Panc1 (cell line): ENCODE measurements around the gene TMSB15C. TPM values are rescaled to one million over a fixed set of nuclear protein-coding genes. Genes with fewer than 3 reads are reported as not detected.
"Not testable (repeated sequence)": the region's sequence is repeated elsewhere in the genome, so short reads cannot be mapped to it uniquely, and the experiment has no call there.

Experiments used
- ATAC-seq: fragments of 200-7000 bp; cut with Tn5 transposase; 2 replicates; pipeline ENCODE4 v1.9.1; 2020; ENCODE audit warnings: mild to moderate bottlenecking, moderate library complexity
- BruUV-seq: library from RNA; stranded (reverse); fragments of 400-500 nt; replicated peaks from 2 replicates; lab custom pipeline; 2021; lab: Mats Ljungman, UMichigan
- CTCF ChIA-PET: fragments of 300-600 bp; sonication (Branson Sonifier 250); formaldehyde crosslinking; loops from one replicate; lab custom pipeline; 2022; ENCODE audit warnings: antibody characterized with exemption; lab: Charles Lee
- POLR2A ChIA-PET: fragments of 300-600 bp; sonication (Branson Sonifier 250); formaldehyde crosslinking; loops from one replicate; lab custom pipeline; 2022; ENCODE audit warnings: antibody characterized with exemption; lab: Charles Lee
- DNase-seq: peaks from one replicate; pipeline ENCODE4 v3.0.0-alpha.2; 2010; ENCODE audit warnings: low read depth, low spot score
- H3K27ac ChIP-seq: 2 replicates; pipeline ENCODE4 v1.5.1; 2011; ENCODE audit warnings: mild to moderate bottlenecking, low read length, inconsistent platforms
- H3K27me3 ChIP-seq: fragments of 200-500 bp; sonication (Bioruptor generic); 2 replicates; pipeline ENCODE4 v1.6.0; 2014; ENCODE audit warnings: low read length, inconsistent platforms; ENCODE audit not compliant: control insufficient read depth, insufficient read depth
- H3K36me3 ChIP-seq: fragments of 200-500 bp; sonication (Bioruptor generic); 2 replicates; pipeline ENCODE4 v1.5.1; 2014; ENCODE audit warnings: inconsistent platforms, mild to moderate bottlenecking, low read length, moderate library complexity; ENCODE audit not compliant: control insufficient read depth, insufficient read depth
- H3K4me1 ChIP-seq: 2 replicates; pipeline ENCODE4 v1.5.1; 2011; ENCODE audit warnings: inconsistent platforms, mild to moderate bottlenecking, low read length, moderate library complexity; ENCODE audit not compliant: control insufficient read depth, insufficient read depth
- H3K4me3 ChIP-seq, 2 experiments: 2 replicates each; pipeline ENCODE4 v1.5.1; 2011 to 2012; ENCODE audit warnings: low read depth in 2 of 2, low read length in 2 of 2, mild to moderate bottlenecking in 2 of 2, inconsistent platforms in 1 of 2, moderate library complexity in 1 of 2
- H3K9me3 ChIP-seq: fragments of 200-500 bp; sonication (Bioruptor generic); 2 replicates; pipeline ENCODE4 v1.5.1; 2014; ENCODE audit warnings: low read depth, mild to moderate bottlenecking, inconsistent platforms, low read length, moderate library complexity; ENCODE audit not compliant: control insufficient read depth, insufficient read depth
- POLR2AphosphoS5 ChIP-seq: IDR thresholded peaks from 2 replicates; pipeline ENCODE4 v1.6.1; 2012; ENCODE audit warnings: mild to moderate bottlenecking, low read depth, low read length, moderate library complexity
- SIN3A ChIP-seq: IDR thresholded peaks from 2 replicates; pipeline ENCODE4 v1.6.1; 2012; ENCODE audit warnings: low read depth, mild to moderate bottlenecking, low read length, moderate library complexity, borderline replicate concordance; ENCODE audit not compliant: insufficient read depth
- in situ Hi-C: cut with HindIII; loops from 2 replicates; pipeline ENCODE4 v1.10.0; 2016; ENCODE audit warnings: low sequenced_read_pairs, low pct_unique_long_range_greater_than_20kb
- intact Hi-C: fragments of 100-400 bp; cut with micrococcal nuclease; formaldehyde crosslinking; loops from one replicate; pipeline ENCODE4 v1.10.0; 2022; ENCODE audit not compliant: unreplicated experiment
- total RNA-seq: library from RNA; stranded (reverse); gene quantifications from one replicate; pipeline ENCODE4 v1.2.1, GENCODE V29; 2021; ENCODE audit not compliant: unreplicated experiment
- TF ChIP-seq, protein P1 (sequence below): fragments of 450-650 bp; IDR thresholded peaks from 2 replicates; pipeline ENCODE4 v1.5.1; 2017; ENCODE audit warnings: mild to moderate bottlenecking

The TMSB15C gene
- total RNA-seq, 1 experiment from 2014 or later, result 2.1 TPM

DNA sequence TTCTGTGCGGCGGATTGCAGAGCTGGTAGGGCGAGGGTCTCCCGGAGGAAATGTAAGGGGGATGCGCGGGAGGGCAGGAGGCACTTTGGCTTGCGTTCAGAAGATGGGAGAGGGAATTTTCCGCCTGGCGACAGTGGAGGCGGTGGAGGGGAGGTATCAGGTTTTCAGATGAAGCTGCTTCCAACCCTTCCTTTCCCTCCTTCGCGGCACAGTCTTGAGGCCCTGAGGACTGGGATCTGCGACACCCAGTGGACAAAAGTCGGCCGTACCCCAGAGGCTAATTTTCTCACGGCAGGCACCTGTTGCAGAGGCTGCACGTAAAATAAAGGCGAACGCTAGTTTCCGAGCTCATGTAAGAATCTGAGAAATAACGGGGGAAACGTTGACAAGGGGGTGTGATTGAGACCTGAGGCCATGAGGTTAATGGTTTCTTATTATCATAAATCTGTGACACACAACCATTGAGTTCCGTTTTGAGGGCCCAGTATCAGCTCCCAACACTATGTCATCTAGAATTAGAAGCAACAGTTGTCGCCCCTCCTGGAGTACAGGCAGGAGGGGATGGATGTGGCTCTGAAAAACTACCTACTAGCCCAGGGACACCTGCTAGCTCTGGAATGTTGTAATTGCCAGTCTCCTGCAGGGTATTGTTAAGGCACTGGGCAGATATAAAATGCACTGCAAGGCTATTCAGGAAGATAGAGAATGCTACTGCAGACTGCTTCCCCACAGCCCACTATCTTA is 37.4 kb upstream of the TMSB15C start:
- peak overlapping the region; percentile 60 to 71 for H3K4me3 ChIP-seq
- no peak for TF ChIP-seq POLR2AphosphoS5
- TF ChIP-seq, protein P1, sequence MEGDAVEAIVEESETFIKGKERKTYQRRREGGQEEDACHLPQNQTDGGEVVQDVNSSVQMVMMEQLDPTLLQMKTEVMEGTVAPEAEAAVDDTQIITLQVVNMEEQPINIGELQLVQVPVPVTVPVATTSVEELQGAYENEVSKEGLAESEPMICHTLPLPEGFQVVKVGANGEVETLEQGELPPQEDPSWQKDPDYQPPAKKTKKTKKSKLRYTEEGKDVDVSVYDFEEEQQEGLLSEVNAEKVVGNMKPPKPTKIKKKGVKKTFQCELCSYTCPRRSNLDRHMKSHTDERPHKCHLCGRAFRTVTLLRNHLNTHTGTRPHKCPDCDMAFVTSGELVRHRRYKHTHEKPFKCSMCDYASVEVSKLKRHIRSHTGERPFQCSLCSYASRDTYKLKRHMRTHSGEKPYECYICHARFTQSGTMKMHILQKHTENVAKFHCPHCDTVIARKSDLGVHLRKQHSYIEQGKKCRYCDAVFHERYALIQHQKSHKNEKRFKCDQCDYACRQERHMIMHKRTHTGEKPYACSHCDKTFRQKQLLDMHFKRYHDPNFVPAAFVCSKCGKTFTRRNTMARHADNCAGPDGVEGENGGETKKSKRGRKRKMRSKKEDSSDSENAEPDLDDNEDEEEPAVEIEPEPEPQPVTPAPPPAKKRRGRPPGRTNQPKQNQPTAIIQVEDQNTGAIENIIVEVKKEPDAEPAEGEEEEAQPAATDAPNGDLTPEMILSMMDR, result peak; percentile 83
- no peak for DNase-seq
- peak; percentile 93 for ATAC-seq
- no peak overlapping the region for H3K27ac ChIP-seq
- peaks cover 18% of the 10 kb centered on the region for H3K27me3 ChIP-seq
- ChIA-PET CTCF (interaction anchor here (1.4 kb wide), 1 partner anchor 13 kb away, joined by 7 read pairs; no protein-coding TSS in a partner anchor), POLR2A (no interaction called here)
- intact Hi-C loops, result loop anchor here (5.0 kb wide), 1 partner anchor 266 kb away; no protein-coding TSS in a partner anchor
- H3K36me3 ChIP-seq, result no peaks in the 10 kb centered on the region
- H3K4me1 ChIP-seq, result no peaks in the 10 kb centered on the region
- H3K9me3 ChIP-seq, result no peaks in the 10 kb centered on the region
- BruUV-seq, result no TSS peak
- in situ Hi-C loops, result no loop called here

- H3K36me3 ChIP-seq, result no peaks in the 10 kb centered on the region
- intact Hi-C loops (loop anchor here (5.0 kb wide), 1 partner anchor 265 kb away; no protein-coding TSS in a partner anchor), in situ Hi-C loops (no loop called here)
- no peak within 1 kb of the TSS for H3K27ac ChIP-seq
- CTCF ChIA-PET, result interaction anchor here (0.6 to 1.4 kb wide), 2 partner anchors 12 to 68 kb away, joined by 7 to 8 read pairs; no protein-coding TSS in a partner anchor
- POLR2A ChIA-PET, result no interaction called here
- no peaks in the 10 kb centered on the region for H3K9me3 ChIP-seq
- 0 out of 2 replicates have a peak, but pooled peaks have one; percentile 19 for TF ChIP-seq SIN3A
- TF ChIP-seq, protein P1, result no peak
- H3K4me1 ChIP-seq, result no peaks in the 10 kb centered on the region
- H3K27me3 ChIP-seq, result peaks cover 18% of the 10 kb centered on the region
- peak within 1 kb of the TSS; percentile 60 to 71 for H3K4me3 ChIP-seq
- ATAC-seq (peak; percentile 75), DNase-seq (no peak)
- no TSS peak for BruUV-seq
Observed at GRCh38 chrX:104112326-104112951, 36.4 kb upstream of the TMSB15C start, which contains the start of gene ZCCHC18. TSS of gene ZCCHC18 (plus strand) at chrX:104112523. CDS start at chrX:104114112, 1,589 bp downstream.

DNA sequence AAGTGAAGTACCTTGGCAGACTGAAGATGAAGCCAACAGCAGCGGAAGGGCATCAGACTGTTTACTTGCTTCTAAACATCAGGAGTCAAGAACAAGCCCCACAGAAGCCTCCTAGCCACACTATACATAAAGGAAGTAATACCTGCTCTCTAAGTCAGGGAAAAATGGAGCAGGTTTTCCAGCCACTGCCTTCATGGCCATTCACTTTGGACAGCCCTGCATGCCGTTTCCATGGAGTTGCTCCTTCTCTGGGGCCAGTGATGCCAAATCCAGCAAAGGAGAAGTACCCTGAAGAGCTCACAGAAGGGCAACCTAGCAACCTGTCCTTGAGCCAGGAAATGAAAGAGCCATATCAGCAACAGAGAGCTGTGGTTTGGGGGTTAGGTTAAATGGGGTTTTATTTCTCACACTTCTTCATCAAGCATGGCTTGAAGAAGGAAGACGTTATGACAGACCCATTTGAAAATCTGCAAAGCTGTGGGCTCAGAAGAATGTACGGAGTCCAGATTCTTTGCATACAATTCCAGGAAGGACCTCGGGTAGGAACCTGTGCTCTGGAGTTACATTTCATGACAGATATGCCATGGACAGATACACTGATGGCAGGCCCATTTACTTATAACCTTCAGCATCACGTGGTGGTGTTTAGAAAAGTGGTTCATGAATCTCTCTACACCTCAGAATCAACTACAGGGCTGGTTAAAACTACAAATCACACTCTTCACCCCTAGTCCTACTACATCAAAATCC is 34.6 kb upstream of the TMSB15C start:
- CTCF ChIA-PET, result interaction anchor here (0.8 kb wide), 1 partner anchor 49 kb away, joined by 3 read pairs; no protein-coding TSS in a partner anchor
- H3K27me3 ChIP-seq, result peaks cover 23% of the 10 kb centered on the region
- BruUV-seq, ATAC-seq, POLR2A ChIA-PET, H3K36me3 ChIP-seq, H3K4me3 ChIP-seq, in situ Hi-C loops, H3K4me1 ChIP-seq, H3K9me3 ChIP-seq, H3K27ac ChIP-seq, DNase-seq: not testable (repeated sequence)
- intact Hi-C loops, result loop anchor here (5.0 kb wide), 1 partner anchor 263 kb away; no protein-coding TSS in a partner anchor
